Amniotic stem cell (primary cell): ENCODE data around the gene AGTRAP.

Source experiments
- DNase-seq: peaks from one replicate; lab custom pipeline; 2025; lab: John Stamatoyannopoulos, UW

AGTRAP gene

DNA sequence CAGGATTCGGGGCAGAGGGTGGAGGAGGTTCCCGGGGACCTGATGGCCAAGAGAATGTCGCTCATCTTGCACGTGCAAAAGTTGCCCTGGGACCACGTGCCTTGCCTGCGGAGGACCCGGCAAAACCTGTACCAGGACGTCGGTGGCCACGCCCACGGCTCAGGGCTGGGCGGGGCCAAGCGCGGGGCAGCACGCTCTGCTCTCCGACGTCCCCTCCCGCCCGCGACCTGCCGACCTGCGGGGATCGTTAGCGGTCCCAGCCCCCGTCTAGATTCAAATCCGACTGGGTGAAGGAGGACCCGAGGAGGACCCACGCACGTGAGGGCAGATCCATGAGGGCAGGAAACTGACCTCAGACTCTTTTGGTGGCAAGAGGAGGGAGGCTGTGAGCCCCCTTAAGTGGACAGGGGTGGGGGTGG, 26.1 kb downstream of the AGTRAP start, which contains the start of gene C1orf167:
C1orf167 (plus strand) TSS at position 206 of the 419 bp plus-strand sequence. CDS start 2,208 bp downstream, outside the sequence.
- no peak for DNase-seq

DNA sequence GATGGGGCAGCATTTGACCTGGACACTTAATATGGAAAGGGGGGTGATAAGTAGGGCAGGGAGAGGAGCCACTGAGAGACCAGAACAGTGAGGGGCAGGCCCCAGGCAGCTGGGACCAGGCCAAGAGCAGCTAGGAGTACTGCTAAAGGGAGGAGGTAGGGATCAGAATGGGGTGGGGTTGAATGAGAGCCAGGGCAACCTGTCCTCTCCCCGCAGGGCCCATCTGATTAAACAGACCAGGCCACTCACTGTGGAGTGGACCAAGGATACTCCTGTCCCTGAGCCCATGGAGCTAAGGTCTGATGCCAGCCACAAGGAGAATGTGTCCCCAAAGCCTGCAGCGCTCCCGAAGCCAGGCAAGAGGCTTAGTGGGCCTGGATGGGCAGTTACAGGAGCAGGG, 28.2 kb downstream of the AGTRAP start:
- no peak for DNase-seq

DNA sequence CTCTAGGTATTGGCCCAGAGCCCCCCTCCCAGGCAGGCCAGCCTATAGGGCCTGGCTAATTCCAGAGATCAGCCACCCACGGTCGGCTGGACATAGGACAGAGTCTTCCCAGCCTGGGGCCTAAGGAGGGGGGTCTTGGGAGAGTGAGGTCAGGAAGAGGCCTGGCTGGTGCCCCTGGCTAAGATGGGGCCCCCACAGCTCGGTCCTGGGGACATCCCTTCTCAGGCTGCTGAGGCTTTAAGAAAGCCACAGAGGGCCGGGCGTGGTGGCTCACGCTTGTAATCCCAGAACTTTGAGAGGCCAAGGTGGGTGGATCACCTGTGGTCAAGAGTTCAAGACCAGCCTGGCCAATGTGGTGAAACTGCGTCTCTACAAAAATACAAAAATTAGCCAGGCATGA, 28.6 kb downstream of the AGTRAP start:
- DNase-seq, result no peak

DNA sequence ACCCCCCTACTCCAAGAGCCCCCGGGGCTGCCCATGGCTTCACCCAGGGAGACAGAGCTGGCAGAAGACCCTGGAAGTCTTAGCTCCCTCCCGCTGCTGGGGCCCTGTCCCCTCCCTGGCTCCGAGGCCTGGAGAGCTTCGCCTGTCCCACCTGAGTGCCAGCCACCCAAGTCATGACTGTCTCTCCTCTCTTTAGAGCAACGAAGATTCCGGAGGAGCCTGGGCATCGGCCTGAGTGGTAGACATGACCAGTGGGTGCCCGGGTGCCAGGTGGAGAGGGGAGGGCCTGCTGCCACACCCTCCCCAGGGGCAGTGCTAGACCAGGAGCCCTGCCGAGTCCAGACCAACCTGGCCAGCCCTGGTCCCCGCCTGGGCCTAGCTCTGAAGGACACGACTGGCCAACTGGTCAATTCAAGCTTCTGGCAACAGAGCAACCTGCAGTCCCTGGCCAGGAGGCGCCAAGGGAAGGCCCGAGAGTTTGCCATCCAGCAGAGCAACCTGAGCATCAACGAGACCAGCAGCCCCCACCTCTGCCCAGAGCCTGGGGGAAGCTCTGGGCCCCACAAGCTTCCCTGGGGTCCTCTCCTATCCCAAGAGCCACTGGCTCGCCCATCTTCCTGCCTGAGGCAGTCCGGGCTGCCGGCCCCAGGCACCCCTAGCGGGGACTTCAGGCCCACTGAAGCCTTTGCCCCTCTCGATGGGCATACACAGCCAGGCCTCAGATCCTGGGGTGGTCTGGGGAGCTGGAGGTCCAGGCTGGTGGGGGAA, 29.9 kb downstream of the AGTRAP start:
- DNase-seq, result no peak

DNA sequence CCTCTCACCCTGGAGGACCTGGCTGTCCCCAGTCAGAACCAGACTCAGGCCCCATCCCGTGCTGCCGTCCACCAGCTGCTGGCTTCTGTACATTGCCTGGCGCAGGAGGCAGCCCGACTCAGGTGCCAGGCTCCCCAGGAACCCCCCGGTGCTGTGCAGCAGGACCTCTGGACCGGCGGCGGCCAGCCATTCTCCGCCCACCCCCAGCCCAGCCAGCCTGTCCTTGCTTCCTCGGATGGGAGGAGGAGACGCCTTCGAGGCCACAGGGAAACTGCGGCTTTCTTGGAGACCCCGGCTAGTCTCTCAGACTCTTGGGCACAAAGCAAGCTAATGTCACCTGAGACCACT, 30.5 kb downstream of the AGTRAP start:
- DNase-seq, result no peak

DNA sequence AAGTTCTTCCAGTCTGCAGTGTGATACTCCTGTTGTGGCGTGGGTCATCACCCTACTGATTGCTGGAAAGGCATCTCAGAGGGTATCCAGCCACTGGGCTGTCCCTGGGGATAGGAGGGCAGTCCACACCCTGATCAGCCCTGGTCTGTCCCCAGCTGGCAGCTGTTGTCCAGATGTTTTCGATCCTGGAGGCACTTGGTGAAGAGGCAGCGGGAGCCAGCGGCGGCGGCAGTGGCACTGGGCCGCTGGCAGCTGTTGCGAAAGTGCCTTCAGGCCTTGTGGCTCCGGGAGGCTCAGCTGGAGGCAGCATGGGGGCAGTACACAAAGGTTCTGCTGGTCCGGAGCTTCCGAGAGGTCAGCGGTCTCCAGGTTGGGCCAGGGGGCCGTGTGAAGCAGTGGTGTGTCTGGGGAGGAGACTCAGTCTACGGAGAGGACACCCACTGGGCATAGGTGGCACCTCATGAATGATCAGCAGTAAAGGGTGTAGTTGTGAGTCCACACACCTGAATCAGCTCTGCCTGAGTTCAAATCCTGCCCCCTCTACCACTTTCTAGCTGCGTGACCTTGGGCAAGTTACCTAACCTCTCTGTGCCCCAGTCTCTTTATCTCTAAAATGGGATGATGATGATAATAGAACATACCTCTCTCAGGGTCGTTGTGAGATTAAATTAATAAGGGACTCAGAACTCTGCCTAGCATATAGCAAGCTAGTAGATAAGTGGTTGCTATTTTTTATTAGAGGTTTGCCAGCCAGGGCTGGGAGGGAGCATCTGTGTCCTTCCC, 32.2 kb downstream of the AGTRAP start:
- no peak for DNase-seq

DNA sequence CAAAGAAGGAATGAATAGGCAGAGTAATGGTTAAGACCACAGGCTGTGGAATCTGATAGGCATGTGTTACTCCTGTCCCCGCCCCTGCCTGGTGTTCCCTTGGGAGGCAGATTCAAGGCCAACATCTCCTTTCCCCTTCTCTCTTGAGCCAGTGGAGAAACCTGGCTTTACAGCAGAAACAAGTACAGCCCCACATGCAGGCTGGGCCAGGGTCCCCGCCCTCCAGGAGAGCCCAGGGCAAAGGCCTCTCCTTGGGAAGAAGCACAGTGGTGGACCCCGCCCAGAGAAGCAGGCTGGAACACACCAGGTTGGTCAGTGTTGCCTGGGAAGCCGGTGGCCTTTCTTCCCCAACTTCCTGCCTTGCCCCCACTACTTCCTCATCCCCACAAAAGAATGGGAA, 32.9 kb downstream of the AGTRAP start:
- no peak for DNase-seq

DNA sequence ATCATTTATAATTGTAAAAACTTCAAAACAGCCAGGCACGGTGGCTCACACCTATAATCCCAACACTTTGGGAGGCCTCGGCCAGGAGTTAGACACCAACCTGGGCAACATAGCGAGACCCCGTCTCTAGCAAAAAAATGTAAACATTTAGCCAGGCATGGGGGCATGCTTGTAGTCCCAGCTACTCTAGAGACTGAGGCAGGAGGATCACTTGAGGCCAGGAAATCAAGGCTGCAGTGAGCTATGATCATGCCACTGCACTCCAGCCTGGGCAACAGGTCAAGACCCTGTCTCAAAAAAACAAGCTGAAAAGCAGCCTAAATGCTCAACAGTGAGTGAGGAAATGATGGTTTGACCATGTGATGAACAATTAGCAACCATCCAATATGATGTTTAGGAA, 33.3 kb downstream of the AGTRAP start:
- DNase-seq, result no peak

DNA sequence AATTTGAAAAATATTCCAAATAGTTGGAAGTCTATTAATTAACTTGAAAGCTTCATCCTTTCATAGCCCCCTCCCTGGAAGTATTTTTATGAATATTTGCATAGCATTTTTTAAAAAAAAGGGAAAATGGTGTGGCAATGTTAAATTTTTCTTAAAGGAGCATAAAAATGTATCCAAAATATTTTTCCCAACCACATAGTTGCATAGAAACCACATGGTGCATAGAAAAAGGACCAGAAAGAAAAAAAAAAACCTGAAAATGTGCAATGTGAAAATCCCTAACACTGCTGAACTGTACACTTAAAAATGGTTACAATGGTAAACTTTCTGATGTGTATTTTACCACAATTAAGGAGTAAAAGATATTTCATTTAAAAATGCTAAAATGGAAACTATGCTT, 34.1 kb downstream of the AGTRAP start:
- DNase-seq, result no peak

DNA sequence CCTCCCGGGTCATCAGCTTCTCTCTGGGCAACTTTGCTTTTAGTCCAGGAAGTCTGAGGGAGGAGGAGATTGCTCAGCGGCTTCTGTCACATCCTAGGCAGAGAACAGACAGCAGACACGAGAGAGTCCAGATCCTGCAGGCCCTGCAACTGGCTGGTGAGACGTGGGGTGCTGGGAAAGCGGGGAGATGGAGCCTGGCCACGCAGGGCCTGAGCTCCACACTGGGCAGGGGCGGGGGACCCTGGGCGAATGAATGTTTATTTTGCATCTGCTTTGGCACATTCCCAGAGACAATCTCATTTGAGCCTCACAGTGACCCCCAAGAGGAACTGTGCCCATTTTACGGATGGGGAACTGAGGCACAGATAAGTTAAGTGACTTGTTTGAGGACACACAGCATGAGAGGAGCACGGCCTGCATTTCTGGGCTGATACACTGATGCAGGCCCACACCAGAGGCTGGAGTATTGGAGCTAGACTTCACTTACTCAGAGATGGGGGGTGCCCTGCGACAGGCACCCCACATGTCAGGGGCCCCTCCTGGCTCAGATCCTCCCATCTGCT, 35.6 kb downstream of the AGTRAP start:
- no peak for DNase-seq

DNA sequence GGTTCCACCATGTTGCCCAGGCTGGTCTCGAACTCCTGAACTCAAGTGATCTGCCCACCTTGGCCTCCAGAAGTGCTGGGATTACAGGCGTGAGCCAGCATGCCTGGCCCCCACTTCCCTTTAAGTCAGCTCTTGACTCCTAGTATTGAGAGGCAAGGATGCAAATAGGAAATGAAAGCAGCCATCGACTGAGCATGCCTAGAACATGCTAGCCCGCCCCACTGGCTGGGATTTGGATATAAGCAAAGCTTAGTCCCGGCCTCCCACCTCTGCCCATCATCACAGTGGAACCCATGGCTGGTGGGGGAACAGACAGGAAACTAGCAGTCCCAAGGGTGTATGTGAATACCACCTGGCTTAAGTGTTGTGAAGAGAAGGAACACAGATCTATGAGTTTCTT, 36.5 kb downstream of the AGTRAP start:
- DNase-seq, result no peak

DNA sequence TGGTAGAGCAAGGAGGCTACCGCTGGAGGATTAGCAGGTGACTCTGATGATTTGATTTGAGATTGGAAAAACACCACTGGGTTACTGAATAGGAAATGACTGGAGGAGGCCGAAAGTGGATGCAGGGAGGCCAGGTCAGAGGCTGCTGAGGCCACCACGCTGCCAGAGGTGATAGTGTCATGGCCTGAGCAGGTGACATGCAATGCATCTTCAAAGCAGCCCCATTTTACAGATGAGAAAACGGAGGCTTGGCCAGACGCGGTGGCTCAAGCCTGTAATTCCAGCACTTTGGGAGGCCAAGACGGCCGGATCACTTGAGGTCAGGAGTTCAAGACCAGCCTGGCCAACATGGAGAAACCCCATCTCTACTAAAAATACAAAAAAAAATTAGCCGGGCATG, 38.8 kb downstream of the AGTRAP start:
- no peak for DNase-seq

DNA sequence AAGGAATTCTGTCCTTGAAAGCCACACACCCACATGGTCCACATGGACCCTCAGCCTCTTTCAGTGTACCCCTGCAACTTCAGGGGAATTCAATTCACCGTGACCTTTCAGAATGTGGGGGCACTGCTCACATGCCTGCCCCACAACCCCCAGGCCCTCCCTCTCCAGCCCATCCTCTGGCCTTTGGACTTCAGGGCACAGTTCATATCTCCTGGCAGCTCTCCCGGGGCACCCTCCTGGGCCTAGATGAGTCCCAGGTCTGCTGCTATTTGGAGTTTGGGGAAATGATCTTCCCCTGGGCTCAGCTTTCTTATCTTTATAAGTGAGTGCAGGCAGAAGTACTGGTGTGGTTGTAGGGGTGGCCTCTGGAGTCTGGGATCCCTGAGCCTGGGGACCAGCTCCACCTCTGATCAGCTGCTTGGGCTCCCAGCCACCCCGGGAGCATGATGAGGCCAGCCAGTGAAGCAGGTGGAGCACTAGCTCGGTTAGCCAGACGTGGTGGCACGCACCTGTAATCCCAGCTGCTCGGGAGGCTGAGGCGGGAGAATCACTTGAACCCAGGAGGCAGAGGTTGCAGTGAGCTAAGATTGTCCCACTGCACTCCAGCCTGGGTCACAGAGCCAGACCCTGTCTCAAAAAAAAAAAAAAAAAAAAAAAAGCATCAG, 41.9 kb downstream of the AGTRAP start:
- no peak for DNase-seq

DNA sequence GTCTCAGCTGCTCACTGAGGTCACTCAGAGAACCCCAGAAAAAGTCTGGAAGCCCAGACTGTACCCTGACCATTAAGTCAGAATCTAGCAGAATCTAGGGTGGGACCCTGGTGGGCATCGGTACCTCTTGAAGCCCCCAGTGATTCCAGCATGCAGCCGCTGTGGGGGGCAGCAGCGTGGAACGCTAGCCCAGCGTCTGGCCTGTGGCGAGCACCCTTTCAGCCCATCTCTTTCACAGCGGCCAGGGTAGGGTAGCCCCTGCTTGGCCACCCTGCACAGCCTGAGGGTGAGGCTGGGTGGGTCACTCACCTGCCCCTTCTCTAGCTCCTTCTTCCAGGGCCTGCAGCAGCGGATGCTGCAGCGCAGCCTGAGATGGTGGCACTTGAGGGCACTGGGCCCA, 42.4 kb downstream of the AGTRAP start:
- no peak for DNase-seq

DNA sequence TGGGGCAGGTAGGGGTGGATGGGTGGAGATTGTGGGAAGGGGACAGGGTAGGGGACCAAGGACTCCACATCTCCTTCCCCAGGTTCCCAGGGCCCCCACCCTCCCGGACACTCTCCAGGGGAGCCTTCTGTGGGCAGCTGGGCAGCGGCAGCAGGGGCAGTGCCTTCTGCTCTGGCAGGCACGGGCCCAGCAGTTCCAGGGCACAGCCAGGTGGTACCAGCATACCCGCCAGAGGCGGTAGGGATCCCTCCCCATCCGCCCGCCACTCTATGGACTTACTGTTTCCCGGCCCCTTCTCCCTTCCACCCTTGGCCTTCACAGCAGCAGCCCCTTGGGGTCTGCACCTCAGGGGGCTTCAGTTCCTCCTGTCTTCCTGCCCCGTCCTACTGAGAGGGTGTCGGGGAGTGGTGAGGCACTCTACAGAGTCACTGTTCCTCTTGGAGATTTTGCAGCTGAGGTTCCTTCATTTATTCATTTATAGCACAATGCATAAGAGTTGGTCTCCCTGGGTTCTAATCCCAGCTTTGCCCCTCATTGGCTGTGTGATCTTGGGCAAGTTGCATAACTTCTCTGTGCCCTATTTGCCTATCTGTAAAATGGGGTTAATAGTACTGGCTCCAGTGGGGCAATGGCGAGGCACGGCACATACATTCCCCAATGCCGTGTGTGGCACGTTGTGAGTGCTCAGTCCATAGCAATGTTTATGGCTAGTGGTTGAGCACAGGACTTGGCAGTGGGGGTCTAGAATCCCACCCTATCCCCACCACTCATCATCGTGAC, 43.1 kb downstream of the AGTRAP start:
- DNase-seq, result no peak

DNA sequence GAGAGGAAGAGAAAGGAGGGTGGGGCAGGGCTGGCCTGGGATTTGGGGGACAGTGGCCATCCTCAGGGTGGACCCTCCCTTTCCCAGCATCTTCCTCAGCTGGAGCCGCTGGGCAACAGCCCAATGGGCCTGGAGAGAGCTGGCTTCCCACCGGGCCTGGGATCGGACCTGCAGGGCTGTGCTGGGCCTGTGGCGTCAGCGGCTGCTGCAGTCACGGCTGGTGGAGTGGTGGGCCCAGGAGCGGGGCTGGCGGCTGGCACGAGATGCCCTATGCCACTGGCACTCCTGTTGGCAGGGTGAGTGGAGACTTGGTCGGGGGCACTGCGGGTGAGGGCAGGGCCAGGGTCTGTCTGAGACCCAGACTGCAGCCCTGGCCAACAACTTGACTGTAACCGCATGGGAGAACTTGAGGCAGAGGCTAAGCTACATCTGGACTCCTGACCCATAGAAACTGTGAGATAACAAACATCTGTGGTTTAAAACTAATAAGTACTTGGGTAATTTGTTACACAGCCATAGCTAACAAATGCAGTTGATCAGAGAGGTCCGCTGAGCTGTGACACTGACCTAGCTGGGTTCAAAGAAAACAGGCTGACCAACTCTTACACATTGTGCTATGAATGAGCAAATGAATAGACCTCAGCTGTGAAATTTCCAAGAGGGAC, 43.9 kb downstream of the AGTRAP start:
- DNase-seq, result no peak

DNA sequence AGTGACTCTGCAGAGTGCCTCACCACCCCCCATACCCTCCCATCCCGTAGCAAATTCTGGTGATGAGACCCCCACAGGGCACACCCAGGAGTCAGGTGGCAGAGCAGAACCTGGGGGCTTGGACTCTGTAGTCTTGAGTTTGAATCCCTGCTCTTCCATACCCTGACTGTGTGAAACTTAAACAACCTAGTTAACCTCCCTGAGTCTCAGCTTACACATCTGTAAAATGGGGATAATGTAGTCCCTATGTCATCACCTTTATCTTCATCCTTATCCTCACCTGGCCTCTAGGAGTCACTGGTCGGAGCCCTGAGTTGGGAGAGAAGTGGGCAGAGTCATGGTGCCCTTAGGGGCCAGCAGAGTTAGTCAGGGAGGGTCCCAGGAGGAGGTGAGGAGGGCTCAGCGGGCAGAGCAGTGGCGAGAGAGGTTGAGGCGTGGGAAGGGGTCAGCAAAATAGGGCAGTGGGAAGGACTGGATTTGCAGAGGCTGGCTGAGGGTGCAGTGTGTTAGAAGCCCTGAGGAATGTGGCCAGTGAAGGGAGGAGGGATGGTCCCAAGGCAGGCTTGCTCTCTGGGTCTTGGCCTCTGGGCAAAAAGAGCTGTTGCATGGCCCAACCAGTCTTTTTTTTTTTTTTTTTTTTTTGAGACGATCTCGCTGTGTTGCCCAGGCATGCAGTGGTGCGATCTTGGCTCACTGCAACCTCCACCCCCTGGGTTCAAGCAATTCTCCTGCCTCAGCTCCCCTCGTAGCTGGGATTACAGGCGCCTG, 44.6 kb downstream of the AGTRAP start:
- no peak for DNase-seq

DNA sequence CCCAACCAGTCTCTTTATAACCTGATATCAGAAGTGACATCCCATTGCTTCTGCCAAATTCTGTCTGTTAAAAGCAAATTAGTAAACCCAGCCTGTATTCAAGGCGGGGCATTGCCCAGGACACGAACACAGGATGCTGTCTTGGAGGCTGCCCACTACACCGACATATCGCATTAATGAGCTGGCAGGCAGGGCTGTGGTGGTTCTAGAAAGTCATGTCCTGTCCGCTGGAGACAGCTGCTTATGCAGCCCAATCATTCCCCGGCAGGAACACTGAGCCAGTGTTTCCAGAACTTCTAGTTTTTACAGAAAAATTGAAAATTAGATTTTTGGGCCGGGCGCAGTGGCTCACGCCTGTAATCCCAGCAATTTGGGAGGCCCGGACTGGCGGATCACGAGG, 45.4 kb downstream of the AGTRAP start:
- DNase-seq, result no peak

DNA sequence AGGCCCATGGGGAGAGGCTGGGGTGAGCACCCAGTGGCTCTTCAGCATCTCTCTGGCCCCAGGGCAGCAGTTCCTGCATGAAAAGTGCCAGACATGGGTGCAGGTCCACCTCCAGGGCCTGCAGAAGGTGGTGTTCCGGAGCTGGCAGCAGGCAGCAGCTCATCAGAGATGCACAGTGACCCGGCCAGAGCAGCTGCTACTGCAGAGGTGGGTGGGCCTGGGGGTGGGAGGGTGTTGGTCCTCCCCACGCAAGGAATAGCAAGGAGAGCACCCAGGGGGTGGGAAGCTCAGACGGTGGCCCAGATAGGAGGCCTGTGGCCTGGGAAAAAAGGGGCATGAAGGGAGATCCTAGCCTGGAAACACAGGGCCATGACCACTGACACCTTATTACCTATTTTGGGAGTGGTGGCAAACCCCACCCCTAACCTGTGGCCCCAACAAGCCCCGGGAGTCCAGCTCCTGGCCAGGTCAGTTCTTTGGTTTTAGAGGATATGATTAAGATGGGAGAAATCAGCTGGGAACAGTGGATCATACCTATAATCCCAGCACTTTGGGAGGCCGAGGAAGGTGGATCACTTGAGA, 46.3 kb downstream of the AGTRAP start:
- DNase-seq, result no peak

DNA sequence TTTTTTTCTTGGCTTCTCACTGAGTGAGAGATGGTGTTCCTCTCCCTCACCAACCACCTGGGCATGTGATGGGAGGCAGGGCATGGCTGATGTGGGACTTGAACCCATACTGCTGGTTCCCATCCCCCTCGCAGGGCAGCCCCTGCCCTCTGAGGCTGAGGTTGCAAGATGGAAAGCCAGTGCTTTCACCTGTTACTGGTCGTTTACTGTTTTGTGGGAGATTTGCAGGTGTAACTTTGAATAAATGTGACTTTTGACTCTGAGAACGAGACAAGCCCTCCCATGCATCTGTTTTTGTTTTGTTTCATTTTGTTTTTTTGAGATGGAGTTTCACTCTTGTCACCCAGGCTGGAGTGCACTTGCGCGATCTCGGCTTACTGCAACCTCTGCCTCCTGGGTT, 47.6 kb downstream of the AGTRAP start:
- no peak for DNase-seq
